Natural killer cell (primary cell): ENCODE results near the gene MB. TPM values are rescaled to one million over a fixed set of nuclear protein-coding genes. Genes with fewer than 3 reads are reported as not detected.

Experiments
- ATAC-seq, 3 donors: fragments of 150-1000 bp in 2 of 3; fragments of 200-7000 bp in 1 of 3; cut with Tn5 transposase; 1 replicate in 1 of 3; 2 replicates in 2 of 3; pipeline ENCODE4 v1.10.0; 2021; ENCODE audit warnings: mild to moderate bottlenecking in 2 of 3, moderate library complexity in 2 of 3
- DNase-seq, 2 donors: peaks; one replicate each; pipeline versions ENCODE4 v3.0.0 to v3.0.0-alpha.2; 2013 to 2021; ENCODE audit warnings: mixed read lengths in 1 of 2
- H3K27ac ChIP-seq: one replicate; pipeline ENCODE4 v1.5.1; 2013; ENCODE audit warnings: mild to moderate bottlenecking, low read length
- H3K27me3 ChIP-seq: one replicate; pipeline ENCODE4 v1.6.1; 2013; ENCODE audit warnings: low read length; ENCODE audit not compliant: control insufficient read depth, insufficient read depth
- H3K36me3 ChIP-seq: one replicate; pipeline ENCODE4 v1.6.1; 2013; ENCODE audit warnings: low read length; ENCODE audit not compliant: control insufficient read depth, insufficient read depth
- H3K4me1 ChIP-seq: one replicate; pipeline ENCODE4 v1.6.1; 2013; ENCODE audit warnings: low read length; ENCODE audit not compliant: control insufficient read depth, insufficient read depth
- H3K4me3 ChIP-seq: one replicate; pipeline ENCODE4 v1.5.1; 2013; ENCODE audit warnings: low read length
- H3K9me3 ChIP-seq: one replicate; pipeline ENCODE4 v1.6.1; 2013; ENCODE audit warnings: low read length; ENCODE audit not compliant: control insufficient read depth, insufficient read depth
- H3K27ac Mint-ChIP-seq, 2 donors: one replicate each; pipeline ENCODE4 v1.8.0; 2022; ENCODE audit warnings: mild to moderate bottlenecking in 2 of 2, mixed read lengths in 2 of 2, moderate library complexity in 1 of 2
- H3K27me3 Mint-ChIP-seq, 2 donors: one replicate each; pipeline ENCODE4 v1.8.0; 2022; ENCODE audit warnings: low read depth in 2 of 2, mixed read lengths in 2 of 2
- H3K36me3 Mint-ChIP-seq: one replicate; pipeline ENCODE4 v1.8.0; 2022; ENCODE audit warnings: mixed read lengths
- H3K4me1 Mint-ChIP-seq, 2 donors: one replicate each; pipeline ENCODE4 v1.8.0; 2022; ENCODE audit warnings: mixed read lengths in 2 of 2
- H3K4me3 Mint-ChIP-seq: one replicate; pipeline ENCODE4 v1.8.0; 2022; ENCODE audit warnings: mild to moderate bottlenecking, moderate library complexity, mixed read lengths
- H3K9me3 Mint-ChIP-seq, 2 donors: one replicate each; pipeline ENCODE4 v1.8.0; 2022; ENCODE audit warnings: mixed read lengths in 2 of 2
- CTCF ChIP-seq: fragments of 200-600 bp; IDR thresholded peaks from one replicate; pipeline ENCODE4 v1.8.0; 2022; ENCODE audit warnings: antibody characterized with exemption
- WGBS: methylation state at CpG from one replicate; pipeline ENCODE4 v1.1.7; 2013; ENCODE audit warnings: missing lambda C conversion rate; ENCODE audit not compliant: insufficient coverage; 5-methylcytosine and 5-hydroxymethylcytosine counted together
- intact Hi-C: fragments of 100-400 bp; cut with micrococcal nuclease; formaldehyde crosslinking; loops from one replicate; pipeline ENCODE4 v1.14.2; 2022
- total RNA-seq, 4 donors: library from RNA; stranded (reverse); fragments of 120-200 nt in 1 of 4; gene quantifications; one replicate each; pipeline versions ENCODE4 v1.2.3 to v1.2.4, GENCODE V29; 2013 to 2022

Gene MB
- total RNA-seq, 3 donors from 2014 or later (not counting 1 experiment from before 2014, with no cell fraction given) = not detected

GRCh38 chr22:35593071-35593890, 23.8 kb downstream of the MB start:
- Histone ChIP-seq H3K36me3 (no peaks in the 10 kb centered on the region), H3K4me3 (no peak overlapping the region), H3K27me3 (no peaks in the 10 kb centered on the region), H3K9me3 (no peaks in the 10 kb centered on the region), H3K27ac (no peak overlapping the region), H3K4me1 (peaks cover 2% of the 10 kb centered on the region)
- H3K4me3 Mint-ChIP-seq = no peak overlapping the region
- H3K9me3 Mint-ChIP-seq = no peaks in the 10 kb centered on the region
- intact Hi-C loops = no loop called here
- WGBS = 68% methylated on average over 3 of the region's 3 CpGs
- H3K36me3 Mint-ChIP-seq = no peaks in the 10 kb centered on the region
- H3K27ac Mint-ChIP-seq = no peak overlapping the region
- DNase-seq = no peak
- no peaks in the 10 kb centered on the region for H3K27me3 Mint-ChIP-seq
- H3K4me1 Mint-ChIP-seq = no peaks in the 10 kb centered on the region
- no peak for TF ChIP-seq CTCF
- no peak for ATAC-seq

GRCh38 chr22:35592418-35592967, 24.6 kb downstream of the MB start:
- H3K4me3 Mint-ChIP-seq = no peak overlapping the region
- no peaks in the 10 kb centered on the region for H3K27me3 Mint-ChIP-seq
- no peaks in the 10 kb centered on the region for H3K36me3 Mint-ChIP-seq
- no peak overlapping the region for H3K27ac Mint-ChIP-seq
- H3K4me1 ChIP-seq = peaks cover 2% of the 10 kb centered on the region
- no peaks in the 10 kb centered on the region for H3K9me3 Mint-ChIP-seq
- H3K4me3 ChIP-seq = no peak overlapping the region
- H3K36me3 ChIP-seq = no peaks in the 10 kb centered on the region
- no peaks in the 10 kb centered on the region for H3K4me1 Mint-ChIP-seq
- WGBS = 95% methylated on average over 4 of the region's 4 CpGs
- H3K27me3 ChIP-seq = no peaks in the 10 kb centered on the region
- DNase-seq = no peak
- no peak for TF ChIP-seq CTCF
- H3K27ac ChIP-seq = no peak overlapping the region
- intact Hi-C loops = no loop called here
- no peaks in the 10 kb centered on the region for H3K9me3 ChIP-seq
- no peak for ATAC-seq

GRCh38 chr22:35591714-35592417, 25.3 kb downstream of the MB start:
- intact Hi-C loops = no loop called here
- H3K36me3 ChIP-seq = no peaks in the 10 kb centered on the region
- H3K27ac Mint-ChIP-seq = no peak overlapping the region
- H3K27ac ChIP-seq = no peak overlapping the region
- no peaks in the 10 kb centered on the region for H3K27me3 Mint-ChIP-seq
- H3K4me3 Mint-ChIP-seq = no peak overlapping the region
- DNase-seq (no peak), ATAC-seq (no peak)
- H3K9me3 ChIP-seq = no peaks in the 10 kb centered on the region
- no peaks in the 10 kb centered on the region for H3K9me3 Mint-ChIP-seq
- no peaks in the 10 kb centered on the region for H3K27me3 ChIP-seq
- WGBS = 90% methylated on average over 14 of the region's 14 CpGs
- TF ChIP-seq CTCF = no peak
- H3K36me3 Mint-ChIP-seq = no peaks in the 10 kb centered on the region
- peaks cover 2% of the 10 kb centered on the region for H3K4me1 ChIP-seq
- no peaks in the 10 kb centered on the region for H3K4me1 Mint-ChIP-seq
- no peak overlapping the region for H3K4me3 ChIP-seq
